ENCODE data around the gene MED27. TPM values are rescaled to one million over a fixed set of nuclear protein-coding genes. Genes with fewer than 3 reads are reported as not detected.

The MED27 gene
- total RNA-seq, 1 donor from 2014 or later = 21.3 TPM

DNA sequence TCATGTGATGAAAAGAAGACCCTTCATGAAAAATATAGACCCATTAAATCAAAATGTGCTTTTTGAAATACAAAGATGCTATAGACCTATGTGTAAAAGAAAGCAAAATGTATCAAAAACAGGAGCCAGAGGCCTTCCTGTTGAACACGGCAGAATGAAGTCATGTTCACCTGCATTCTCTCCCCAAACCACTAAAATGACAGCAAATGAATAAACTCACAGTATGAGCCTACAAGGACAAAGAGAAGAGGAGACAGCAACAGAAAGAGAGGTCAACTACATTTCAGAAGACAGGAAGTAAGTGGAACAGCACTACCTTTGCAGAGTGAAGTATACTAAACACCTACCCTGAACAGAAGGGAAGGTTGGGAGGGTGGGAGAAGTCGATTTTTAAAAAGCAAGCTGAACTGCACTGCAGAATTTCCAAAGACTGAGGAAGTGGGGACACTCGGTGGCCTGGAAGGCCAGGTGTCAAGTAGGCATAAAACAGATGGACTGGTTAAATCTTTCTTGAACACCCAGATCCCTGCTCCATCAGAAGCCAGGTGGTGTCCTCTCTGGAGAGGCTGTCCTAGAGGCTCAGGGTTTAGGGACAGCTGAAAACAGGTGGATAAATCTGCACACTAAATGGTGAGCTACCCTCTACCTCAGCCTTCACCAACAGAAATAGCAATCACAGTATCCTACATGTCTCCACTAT lies 48.9 kb downstream of the MED27 start:
- DNase-seq (ENCODE audit: low read depth) = no peak
- H3K4me3 ChIP-seq (ENCODE audit: low read depth, low read length) = no peak overlapping the region
- TF ChIP-seq, protein P1, sequence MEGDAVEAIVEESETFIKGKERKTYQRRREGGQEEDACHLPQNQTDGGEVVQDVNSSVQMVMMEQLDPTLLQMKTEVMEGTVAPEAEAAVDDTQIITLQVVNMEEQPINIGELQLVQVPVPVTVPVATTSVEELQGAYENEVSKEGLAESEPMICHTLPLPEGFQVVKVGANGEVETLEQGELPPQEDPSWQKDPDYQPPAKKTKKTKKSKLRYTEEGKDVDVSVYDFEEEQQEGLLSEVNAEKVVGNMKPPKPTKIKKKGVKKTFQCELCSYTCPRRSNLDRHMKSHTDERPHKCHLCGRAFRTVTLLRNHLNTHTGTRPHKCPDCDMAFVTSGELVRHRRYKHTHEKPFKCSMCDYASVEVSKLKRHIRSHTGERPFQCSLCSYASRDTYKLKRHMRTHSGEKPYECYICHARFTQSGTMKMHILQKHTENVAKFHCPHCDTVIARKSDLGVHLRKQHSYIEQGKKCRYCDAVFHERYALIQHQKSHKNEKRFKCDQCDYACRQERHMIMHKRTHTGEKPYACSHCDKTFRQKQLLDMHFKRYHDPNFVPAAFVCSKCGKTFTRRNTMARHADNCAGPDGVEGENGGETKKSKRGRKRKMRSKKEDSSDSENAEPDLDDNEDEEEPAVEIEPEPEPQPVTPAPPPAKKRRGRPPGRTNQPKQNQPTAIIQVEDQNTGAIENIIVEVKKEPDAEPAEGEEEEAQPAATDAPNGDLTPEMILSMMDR (conservative IDR thresholded peaks at IDR 0.05; ENCODE audit: low read depth, low read length) = no peak

DNA sequence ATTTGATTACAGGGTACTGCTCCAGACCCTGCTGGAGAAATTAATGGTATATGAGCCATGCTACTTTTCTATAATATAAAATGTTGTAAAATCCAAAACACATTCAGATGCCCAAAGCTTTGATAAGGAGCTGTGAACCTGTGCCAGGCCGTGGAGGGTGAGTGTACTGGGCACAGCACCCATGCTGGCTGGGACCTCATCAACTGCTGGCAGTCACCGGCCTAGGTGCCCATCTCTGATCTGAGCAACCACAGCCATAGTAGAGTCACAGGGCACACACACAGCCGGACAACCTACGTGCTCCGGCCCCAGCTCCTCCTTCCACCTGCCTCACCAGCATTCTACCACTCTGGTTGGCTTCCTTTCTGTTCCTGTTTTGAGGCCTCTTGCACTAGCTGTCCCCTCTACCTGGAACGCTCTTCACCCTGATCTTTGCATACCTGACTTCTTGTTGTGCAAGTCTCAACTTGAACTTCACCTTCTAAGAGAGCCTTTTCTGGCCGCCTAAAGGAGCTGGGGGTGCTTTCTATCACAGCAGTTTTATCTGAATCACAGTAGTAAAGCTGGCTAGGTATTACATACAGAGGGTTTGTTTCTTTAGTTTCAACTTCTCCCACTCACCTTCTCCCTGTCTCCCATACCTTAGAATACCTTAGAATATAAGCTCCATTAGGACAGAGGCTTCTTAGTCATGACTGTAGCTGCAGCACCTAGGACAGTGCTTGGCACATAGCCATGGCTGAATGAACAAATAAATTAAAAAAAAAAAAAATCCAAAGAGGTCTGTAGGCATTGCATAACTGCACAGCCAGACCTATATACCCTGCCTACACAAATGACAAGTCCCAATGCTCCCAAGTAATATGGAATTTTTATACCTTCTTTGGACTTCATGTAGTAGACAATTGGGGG lies 51.7 kb downstream of the MED27 start:
- TF ChIP-seq, protein P1 (conservative IDR thresholded peaks at IDR 0.05; ENCODE audit: low read depth, low read length) = no peak
- no peak for DNase-seq (ENCODE audit: low read depth)
- no peak overlapping the region for H3K4me3 ChIP-seq (ENCODE audit: low read depth, low read length)

DNA sequence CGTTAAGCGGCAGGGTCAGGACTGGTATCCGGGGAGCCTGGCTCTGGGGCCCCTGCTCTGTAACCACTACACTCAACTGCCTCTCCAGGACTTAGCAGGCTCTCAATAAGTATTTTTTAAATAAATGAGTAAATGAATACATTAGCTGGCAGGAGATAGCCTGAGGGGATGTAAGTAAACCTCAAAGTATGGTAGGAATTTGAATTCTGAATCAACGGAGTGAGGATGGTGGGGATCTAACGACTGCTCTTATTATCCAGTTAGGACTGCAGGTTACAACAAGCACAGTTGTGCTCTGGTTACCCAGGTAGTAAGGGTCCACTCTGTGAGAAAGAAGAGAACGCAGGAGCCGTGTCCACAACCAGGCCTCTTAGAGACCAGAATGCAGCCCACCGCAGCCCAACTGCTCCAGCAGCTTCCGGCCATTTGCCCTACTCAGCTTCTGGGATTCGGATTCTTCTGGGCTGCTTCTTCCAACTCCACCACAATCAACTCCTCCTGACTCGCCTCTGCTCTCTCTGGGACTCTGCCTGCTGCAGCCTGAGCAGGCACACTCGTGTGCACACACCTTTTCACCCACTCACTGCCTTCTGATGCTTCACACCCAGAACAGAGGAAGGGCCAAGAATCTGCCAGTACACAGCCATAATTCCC lies 52.6 kb downstream of the MED27 start:
- TF ChIP-seq, protein P1 (conservative IDR thresholded peaks at IDR 0.05; ENCODE audit: low read depth, low read length) = no peak
- no peak overlapping the region for H3K4me3 ChIP-seq (ENCODE audit: low read depth, low read length)
- DNase-seq (ENCODE audit: low read depth) = no peak

DNA sequence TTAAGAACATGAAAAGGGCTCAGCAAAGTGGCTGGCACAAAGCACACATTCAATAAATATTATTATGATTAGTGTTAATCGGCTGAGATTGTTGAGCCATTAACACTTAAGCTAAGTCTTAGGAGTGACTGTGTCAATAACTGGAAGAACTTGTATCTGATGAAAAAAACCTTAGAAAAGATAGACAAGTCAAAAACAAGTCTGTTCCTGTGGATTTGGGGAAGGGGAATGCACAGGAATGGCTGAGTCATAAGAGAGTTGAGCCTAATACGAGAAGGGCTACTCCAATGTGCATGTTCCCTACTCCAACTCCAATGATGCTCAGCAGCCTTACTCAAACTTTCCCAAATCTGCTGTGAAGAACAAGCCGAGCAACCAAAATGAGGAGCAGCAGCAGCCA lies 53.9 kb downstream of the MED27 start:
- no peak overlapping the region for H3K4me3 ChIP-seq (ENCODE audit: low read depth, low read length)
- no peak for DNase-seq (ENCODE audit: low read depth)
- TF ChIP-seq, protein P1 (conservative IDR thresholded peaks at IDR 0.05; ENCODE audit: low read depth, low read length) = no peak

DNA sequence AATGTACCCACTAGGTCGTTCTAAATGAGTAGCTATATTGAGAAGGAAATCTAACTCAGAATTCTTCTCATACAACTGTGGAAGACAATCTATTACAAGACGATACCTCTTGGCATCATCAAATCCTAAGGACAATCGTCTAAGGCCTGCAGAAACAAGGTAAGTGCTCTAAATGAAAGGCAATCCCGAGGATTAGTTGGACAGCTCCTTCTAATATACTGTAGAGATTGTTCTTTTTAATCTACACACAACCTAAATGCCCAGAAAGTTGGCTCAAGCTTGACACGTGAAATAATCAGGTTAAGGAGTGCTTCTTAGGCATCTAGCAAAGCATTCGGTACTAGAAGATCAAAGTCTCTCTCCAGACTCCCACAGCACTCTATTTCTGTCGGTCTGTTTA lies 55.1 kb downstream of the MED27 start:
- TF ChIP-seq, protein P1 (conservative IDR thresholded peaks at IDR 0.05; ENCODE audit: low read depth, low read length) = no peak
- no peak for DNase-seq (ENCODE audit: low read depth)
- H3K4me3 ChIP-seq (ENCODE audit: low read depth, low read length) = no peak overlapping the region

DNA sequence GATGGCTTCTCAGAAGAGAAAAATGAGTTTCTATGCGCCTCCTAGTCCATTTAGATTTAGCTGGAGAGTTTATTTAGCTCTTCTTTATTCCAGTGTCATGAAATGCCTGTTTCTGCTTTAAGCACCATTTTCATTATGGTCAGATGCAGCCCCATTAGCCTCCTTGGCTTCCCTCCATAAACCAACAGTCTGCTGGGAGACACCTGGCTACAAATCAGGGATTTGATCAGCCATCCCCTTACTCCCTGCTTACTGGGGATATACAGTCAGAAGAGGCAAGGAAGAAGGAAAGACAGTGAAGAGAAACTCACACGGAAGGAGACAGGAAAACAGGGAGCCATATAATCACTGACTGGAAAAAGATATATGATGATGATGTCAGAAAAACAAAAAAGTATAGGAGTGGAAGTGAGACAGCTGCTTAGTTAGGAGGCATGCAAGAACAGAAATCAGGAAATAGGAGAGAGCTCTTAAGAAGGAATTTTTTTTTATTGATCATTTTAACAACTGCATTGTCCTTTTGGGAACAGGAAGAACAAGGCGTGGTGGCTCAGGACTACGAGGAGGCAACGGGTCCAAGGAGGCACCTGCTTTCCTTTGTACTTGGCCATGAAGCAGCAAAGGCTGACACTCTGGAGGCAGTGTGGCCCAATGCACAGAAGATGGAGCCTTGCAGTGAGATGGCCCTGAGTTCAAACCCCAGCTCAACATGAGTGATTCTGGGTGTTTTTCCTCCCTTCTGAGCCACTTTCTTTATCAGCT lies 56.1 kb downstream of the MED27 start:
- no peak for DNase-seq (ENCODE audit: low read depth)
- H3K4me3 ChIP-seq (ENCODE audit: low read depth, low read length) = no peak overlapping the region
- TF ChIP-seq, protein P1 (conservative IDR thresholded peaks at IDR 0.05; ENCODE audit: low read depth, low read length) = no peak
